Panc1 (cell line): ENCODE data around the gene SGSM1. TPM values are rescaled to one million over a fixed set of nuclear protein-coding genes. Genes with fewer than 3 reads are reported as not detected.

Experiments
- ATAC-seq: fragments of 200-7000 bp; cut with Tn5 transposase; 2 replicates; pipeline ENCODE4 v1.9.1; 2020; ENCODE audit warnings: mild to moderate bottlenecking, moderate library complexity
- BruUV-seq: library from RNA; stranded (reverse); fragments of 400-500 nt; replicated peaks from 2 replicates; lab custom pipeline; 2021; lab: Mats Ljungman, UMichigan
- CTCF ChIA-PET: fragments of 300-600 bp; sonication (Branson Sonifier 250); formaldehyde crosslinking; loops from one replicate; lab custom pipeline; 2022; ENCODE audit warnings: antibody characterized with exemption; lab: Charles Lee
- POLR2A ChIA-PET: fragments of 300-600 bp; sonication (Branson Sonifier 250); formaldehyde crosslinking; loops from one replicate; lab custom pipeline; 2022; ENCODE audit warnings: antibody characterized with exemption; lab: Charles Lee
- DNase-seq: peaks from one replicate; pipeline ENCODE4 v3.0.0-alpha.2; 2010; ENCODE audit warnings: low read depth, low spot score
- H3K27ac ChIP-seq: 2 replicates; pipeline ENCODE4 v1.5.1; 2011; ENCODE audit warnings: mild to moderate bottlenecking, low read length, inconsistent platforms
- H3K27me3 ChIP-seq: fragments of 200-500 bp; sonication (Bioruptor generic); 2 replicates; pipeline ENCODE4 v1.6.0; 2014; ENCODE audit warnings: low read length, inconsistent platforms; ENCODE audit not compliant: control insufficient read depth, insufficient read depth
- H3K36me3 ChIP-seq: fragments of 200-500 bp; sonication (Bioruptor generic); 2 replicates; pipeline ENCODE4 v1.5.1; 2014; ENCODE audit warnings: inconsistent platforms, mild to moderate bottlenecking, low read length, moderate library complexity; ENCODE audit not compliant: control insufficient read depth, insufficient read depth
- H3K4me1 ChIP-seq: 2 replicates; pipeline ENCODE4 v1.5.1; 2011; ENCODE audit warnings: inconsistent platforms, mild to moderate bottlenecking, low read length, moderate library complexity; ENCODE audit not compliant: control insufficient read depth, insufficient read depth
- H3K4me3 ChIP-seq, 2 experiments: 2 replicates each; pipeline ENCODE4 v1.5.1; 2011 to 2012; ENCODE audit warnings: low read depth in 2 of 2, low read length in 2 of 2, mild to moderate bottlenecking in 2 of 2, inconsistent platforms in 1 of 2, moderate library complexity in 1 of 2
- H3K9me3 ChIP-seq: fragments of 200-500 bp; sonication (Bioruptor generic); 2 replicates; pipeline ENCODE4 v1.5.1; 2014; ENCODE audit warnings: low read depth, mild to moderate bottlenecking, inconsistent platforms, low read length, moderate library complexity; ENCODE audit not compliant: control insufficient read depth, insufficient read depth
- CTCF ChIP-seq: fragments of 450-650 bp; IDR thresholded peaks from 2 replicates; pipeline ENCODE4 v1.5.1; 2017; ENCODE audit warnings: mild to moderate bottlenecking
- POLR2AphosphoS5 ChIP-seq: IDR thresholded peaks from 2 replicates; pipeline ENCODE4 v1.6.1; 2012; ENCODE audit warnings: mild to moderate bottlenecking, low read depth, low read length, moderate library complexity
- REST ChIP-seq, 2 experiments: IDR thresholded peaks; 2 replicates each; pipeline ENCODE4 v1.6.1; 2011 to 2012; ENCODE audit warnings: low read depth in 2 of 2, control low read depth in 1 of 2, low read length in 1 of 2, mild to moderate bottlenecking in 1 of 2, moderate library complexity in 1 of 2; ENCODE audit not compliant: insufficient read depth in 1 of 2
- SIN3A ChIP-seq: IDR thresholded peaks from 2 replicates; pipeline ENCODE4 v1.6.1; 2012; ENCODE audit warnings: low read depth, mild to moderate bottlenecking, low read length, moderate library complexity, borderline replicate concordance; ENCODE audit not compliant: insufficient read depth
- TCF7L2 ChIP-seq: IDR thresholded peaks from 2 replicates; pipeline ENCODE4 v1.6.1; 2011; ENCODE audit warnings: mild to moderate bottlenecking, low read depth, low read length, inconsistent platforms
- in situ Hi-C: cut with HindIII; loops from 2 replicates; pipeline ENCODE4 v1.10.0; 2016; ENCODE audit warnings: low sequenced_read_pairs, low pct_unique_long_range_greater_than_20kb
- intact Hi-C: fragments of 100-400 bp; cut with micrococcal nuclease; formaldehyde crosslinking; loops from one replicate; pipeline ENCODE4 v1.10.0; 2022; ENCODE audit not compliant: unreplicated experiment
- total RNA-seq: library from RNA; stranded (reverse); gene quantifications from one replicate; pipeline ENCODE4 v1.2.1, GENCODE V29; 2021; ENCODE audit not compliant: unreplicated experiment

Gene SGSM1
- total RNA-seq, 1 experiment from 2014 or later: 1.6 TPM

- Histone ChIP-seq H3K27ac (peak overlapping the region; percentile 92), H3K27me3 (no peaks in the 10 kb centered on the region), H3K4me3 (peak overlapping the region; percentile 84 to 86), H3K4me1 (peaks cover 8% of the 10 kb centered on the region), H3K9me3 (no peaks in the 10 kb centered on the region), H3K36me3 (no peaks in the 10 kb centered on the region)
- no peak for DNase-seq
- ChIA-PET POLR2A (no interaction called here), CTCF (no interaction called here)
- in situ Hi-C loops (no loop called here), intact Hi-C loops (loop anchor here (2.0 to 5.0 kb wide), 2 partner anchors 74 to 96 kb away; no protein-coding TSS in a partner anchor)
- no TSS peak for BruUV-seq
- ATAC-seq: peak; percentile 61
- no peak for TF ChIP-seq SIN3A
These were observed 146.9 kb downstream of the SGSM1 start for GRCh38 chr22:24952837-24953383.

GRCh38 chr22:24953384-24954113 lies 147.5 kb downstream of the SGSM1 start:
- Histone ChIP-seq H3K4me3 (peak overlapping the region; percentile 84 to 86), H3K36me3 (no peaks in the 10 kb centered on the region), H3K9me3 (no peaks in the 10 kb centered on the region), H3K27me3 (no peaks in the 10 kb centered on the region), H3K27ac (peak overlapping the region; percentile 92), H3K4me1 (peaks cover 9% of the 10 kb centered on the region)
- DNase-seq: no peak
- ChIA-PET CTCF (no interaction called here), POLR2A (interaction anchor here (0.6 kb wide), 1 partner anchor 39 kb away, joined by 4 read pairs; no protein-coding TSS in a partner anchor)
- intact Hi-C loops (loop anchor here (2.0 to 5.0 kb wide), 2 partner anchors 74 to 95 kb away; no protein-coding TSS in a partner anchor), in situ Hi-C loops (no loop called here)
- no TSS peak for BruUV-seq
- ATAC-seq: peak; percentile 6; the same call in 1 of the 2 replicates
- no peak for TF ChIP-seq REST (IDR thresholded peaks at IDR 0.05; ENCODE audit: insufficient read depth in 1 of 2, low read depth in 2 of 2, low read length in 1 of 2)
- no peak for TF ChIP-seq TCF7L2
- no peak for TF ChIP-seq SIN3A
- no peak for TF ChIP-seq POLR2AphosphoS5
- no peak for TF ChIP-seq CTCF
